ENCODE data around the gene WRAP73. TPM values are rescaled to one million over a fixed set of nuclear protein-coding genes. Genes with fewer than 3 reads are reported as not detected.
A peak's percentile ranks its signal among the peaks of the same experiment; 100 is the strongest.

WRAP73 gene
- total and polyA plus RNA-seq, 9 of the 15 experiments (the other 6 are each of a cell fraction or from before 2014, with no cell fraction given), result 4.3 to 51.8 (median 30.1) TPM

- in situ Hi-C loops (cut with MboI), result no loop called here
- Histone ChIP-seq H3K4me3 (no peak overlapping the region), H3K27me3 (ENCODE audit: control insufficient read depth in 2 of 2, insufficient read depth in 2 of 2, low read length in 2 of 2) (peaks cover 33 to 55% of the 10 kb centered on the region in 2 experiments; a peak in 4 of 5 replicates), H3K9ac (ENCODE audit: insufficient read depth in 1 of 2, low read depth in 2 of 2, low read length in 2 of 2) (no peak overlapping the region; a peak in 1 of 4 replicates), H3K9me1 (ENCODE audit: control insufficient read depth, insufficient read depth, low read length) (no peaks in the 10 kb centered on the region), H3K4me1 (replicated peaks in 1 of 2; ENCODE audit: control insufficient read depth in 2 of 2, insufficient read depth in 2 of 2, low read length in 2 of 2) (peaks cover 0 to 23% of the 10 kb centered on the region in 2 experiments; a peak in 2 of 5 replicates), H3K79me2 (ENCODE audit: control insufficient read depth, insufficient read depth, low read length) (no peaks in the 10 kb centered on the region), H3K27ac (ENCODE audit: extremely low read depth, low read depth, low read length) (no peak overlapping the region), H3K9me3 (replicated peaks; ENCODE audit: control insufficient read depth, insufficient read depth, low read depth, low read length) (peaks cover 4% of the 10 kb centered on the region; the same call in 1 of the 2 replicates), H2AFZ (ENCODE audit: low read depth, low read length) (no peak overlapping the region), H3K4me2 (ENCODE audit: insufficient read depth, low read length) (no peak overlapping the region), H4K20me1 (replicated peaks; ENCODE audit: control insufficient read depth, insufficient read depth, low read length) (peaks cover 9% of the 10 kb centered on the region; the same call in 1 of the 2 replicates), H3K36me3 (ENCODE audit: control insufficient read depth, insufficient read depth, low read length) (no peaks in the 10 kb centered on the region)
- ChIA-PET CTCF (ENCODE audit: low intra/inter-chr PET ratio) (no interaction called here), POLR2A (interaction anchor here (0.7 to 1.2 kb wide), 2 partner anchors 16 to 1005 kb away, joined by 3 to 5 read pairs; no protein-coding TSS in a partner anchor)
- intact Hi-C loops (cut with micrococcal nuclease), result no loop called here
- DNase-seq (ENCODE audit: extremely low read depth in 1 of 4, low spot score in 3 of 4), result no peak
- BruUV-seq (replicated peaks), result no TSS peak
- 8% methylated on average over 27 of the region's 27 CpGs for WGBS (ENCODE audit: insufficient coverage, low coverage, missing lambda C conversion rate)
- no peak for FAIRE-seq
- ATAC-seq, result peak; percentile 59
- TF ChIP-seq TSC22D4 (tag; IDR thresholded peaks at IDR 0.05), result no peak
- TF ChIP-seq, protein P1, sequence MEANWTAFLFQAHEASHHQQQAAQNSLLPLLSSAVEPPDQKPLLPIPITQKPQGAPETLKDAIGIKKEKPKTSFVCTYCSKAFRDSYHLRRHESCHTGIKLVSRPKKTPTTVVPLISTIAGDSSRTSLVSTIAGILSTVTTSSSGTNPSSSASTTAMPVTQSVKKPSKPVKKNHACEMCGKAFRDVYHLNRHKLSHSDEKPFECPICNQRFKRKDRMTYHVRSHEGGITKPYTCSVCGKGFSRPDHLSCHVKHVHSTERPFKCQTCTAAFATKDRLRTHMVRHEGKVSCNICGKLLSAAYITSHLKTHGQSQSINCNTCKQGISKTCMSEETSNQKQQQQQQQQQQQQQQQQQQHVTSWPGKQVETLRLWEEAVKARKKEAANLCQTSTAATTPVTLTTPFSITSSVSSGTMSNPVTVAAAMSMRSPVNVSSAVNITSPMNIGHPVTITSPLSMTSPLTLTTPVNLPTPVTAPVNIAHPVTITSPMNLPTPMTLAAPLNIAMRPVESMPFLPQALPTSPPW (CRISPR knock-in tag; IDR thresholded peaks at IDR 0.05), result peak; percentile 39; the same call in 1 of the 2 replicates
- TF ChIP-seq GABPB2 (CRISPR knock-in tag; conservative IDR thresholded peaks at IDR 0.05), result no peak
- peak; percentile 43 for TF ChIP-seq ETV1 (tag; conservative IDR thresholded peaks at IDR 0.05; ENCODE audit: low read depth)
- TF ChIP-seq ZNF77 (CRISPR knock-in tag; IDR thresholded peaks at IDR 0.05), result no peak
- TF ChIP-seq HOXB6 (CRISPR knock-in tag; IDR thresholded peaks at IDR 0.05; ENCODE audit: borderline replicate concordance), result no peak
- TF ChIP-seq ZNF785 (CRISPR knock-in tag; IDR thresholded peaks at IDR 0.05), result no peak
- no peak for TF ChIP-seq MCM2 (IDR thresholded peaks at IDR 0.05; ENCODE audit: low read depth)
- no peak for TF ChIP-seq BACH1 (tag; IDR thresholded peaks at IDR 0.05)
- no peak for TF ChIP-seq EZH2 (IDR thresholded peaks at IDR 0.05; ENCODE audit: borderline replicate concordance, low read depth, low read length)
- TF ChIP-seq, protein P2, sequence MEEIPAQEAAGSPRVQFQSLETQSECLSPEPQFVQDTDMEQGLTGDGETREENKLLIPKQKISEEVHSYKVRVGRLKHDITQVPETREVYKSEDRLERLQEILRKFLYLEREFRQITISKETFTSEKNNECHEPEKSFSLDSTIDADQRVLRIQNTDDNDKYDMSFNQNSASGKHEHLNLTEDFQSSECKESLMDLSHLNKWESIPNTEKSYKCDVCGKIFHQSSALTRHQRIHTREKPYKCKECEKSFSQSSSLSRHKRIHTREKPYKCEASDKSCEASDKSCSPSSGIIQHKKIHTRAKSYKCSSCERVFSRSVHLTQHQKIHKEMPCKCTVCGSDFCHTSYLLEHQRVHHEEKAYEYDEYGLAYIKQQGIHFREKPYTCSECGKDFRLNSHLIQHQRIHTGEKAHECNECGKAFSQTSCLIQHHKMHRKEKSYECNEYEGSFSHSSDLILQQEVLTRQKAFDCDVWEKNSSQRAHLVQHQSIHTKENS (CRISPR knock-in tag; IDR thresholded peaks at IDR 0.05), result no peak
- no peak for TF ChIP-seq ZNF384 (IDR thresholded peaks at IDR 0.05; ENCODE audit: low read depth, low read length)
- no peak for TF ChIP-seq STAG1 (CRISPR knock-in tag; IDR thresholded peaks at IDR 0.05; ENCODE audit: borderline replicate concordance)
- TF ChIP-seq GABPA (tag; conservative IDR thresholded peaks at IDR 0.05; ENCODE audit: low read depth), result peak; percentile 50; the same call in 1 of the 2 replicates
- no peak for TF ChIP-seq ZBTB11 (CRISPR knock-in tag; IDR thresholded peaks at IDR 0.05)
These were observed 59.7 kb downstream of the WRAP73 start for GRCh38 chr1:3590139-3590763.
